Mesendoderm (in vitro differentiated cells): ENCODE measurements around the gene MACF1.
"Not testable (repeated sequence)": the region's sequence is repeated elsewhere in the genome, so short reads cannot be mapped to it uniquely, and the experiment has no call there.

Source experiments
- DNase-seq: peaks from one replicate; pipeline ENCODE4 v3.0.0; 2013
- H2AK5ac ChIP-seq: 2 replicates; pipeline ENCODE4 v1.6.1; 2013; ENCODE audit warnings: low read length, inconsistent platforms
- H2BK120ac ChIP-seq: 2 replicates; pipeline ENCODE4 v1.6.1; 2013; ENCODE audit warnings: low read depth, mild to moderate bottlenecking, low read length, moderate library complexity, mixed read lengths
- H2BK15ac ChIP-seq: replicated peaks from 2 replicates; pipeline ENCODE4 v1.6.1; 2013; ENCODE audit warnings: low read depth, mild to moderate bottlenecking, moderate library complexity
- H2BK5ac ChIP-seq: 2 replicates; pipeline ENCODE4 v1.6.1; 2013; ENCODE audit warnings: low read length, inconsistent platforms
- H3K18ac ChIP-seq: 2 replicates; pipeline ENCODE4 v1.6.1; 2013; ENCODE audit warnings: mild to moderate bottlenecking, low read length, mixed read lengths
- H3K23ac ChIP-seq: one replicate; pipeline ENCODE4 v1.6.1; 2013; ENCODE audit warnings: low read length
- H3K27ac ChIP-seq: 2 replicates; pipeline ENCODE4 v1.5.1; 2013; ENCODE audit warnings: low read depth, mild to moderate bottlenecking, inconsistent platforms, low read length, moderate library complexity
- H3K27me3 ChIP-seq: 2 replicates; pipeline ENCODE4 v1.6.1; 2013; ENCODE audit warnings: low read length, control low read depth, mild to moderate bottlenecking, inconsistent platforms; ENCODE audit not compliant: insufficient read depth, poor library complexity
- H3K36me3 ChIP-seq: 2 replicates; pipeline ENCODE4 v1.6.1; 2013; ENCODE audit warnings: low read length, inconsistent platforms; ENCODE audit not compliant: control insufficient read depth, insufficient read depth
- H3K4ac ChIP-seq: one replicate; pipeline ENCODE4 v1.6.1; 2013; ENCODE audit warnings: low read depth, mild to moderate bottlenecking, low read length, moderate library complexity
- H3K4me1 ChIP-seq: 2 replicates; pipeline ENCODE4 v1.6.1; 2013; ENCODE audit warnings: low read depth, low read length, inconsistent platforms; ENCODE audit not compliant: control insufficient read depth
- H3K4me2 ChIP-seq: 2 replicates; pipeline ENCODE4 v1.6.1; 2013; ENCODE audit warnings: low read length
- H3K4me3 ChIP-seq: 2 replicates; pipeline ENCODE4 v1.5.1; 2013; ENCODE audit warnings: mild to moderate bottlenecking, low read length
- H3K56ac ChIP-seq: one replicate; pipeline ENCODE4 v1.6.1; 2013; ENCODE audit warnings: low read length
- H3K79me1 ChIP-seq: 2 replicates; pipeline ENCODE4 v1.6.1; 2013; ENCODE audit warnings: low read length, inconsistent platforms
- H3K79me2 ChIP-seq: 2 replicates; pipeline ENCODE4 v1.6.1; 2013; ENCODE audit warnings: mild to moderate bottlenecking, low read length; ENCODE audit not compliant: control insufficient read depth, insufficient read depth
- H3K9ac ChIP-seq: 2 replicates; pipeline ENCODE4 v1.6.1; 2013; ENCODE audit warnings: low read length, inconsistent platforms
- H4K5ac ChIP-seq: one replicate; pipeline ENCODE4 v1.6.1; 2013; ENCODE audit warnings: low read length
- H4K8ac ChIP-seq: one replicate; pipeline ENCODE4 v1.6.1; 2013; ENCODE audit warnings: low read depth, mild to moderate bottlenecking, control low read depth, low read length, moderate library complexity
- WGBS: extraction: QIAGEN DNeasy Blood & Tissue Kit; methylation state at CpG from one replicate; pipeline ENCODE4 v1.1.7; 2013; ENCODE audit warnings: low lambda C conversion rate, missing lambda C conversion rate; ENCODE audit not compliant: insufficient coverage; ENCODE audit errors: extremely low coverage; 5-methylcytosine and 5-hydroxymethylcytosine counted together

Gene MACF1

DNA sequence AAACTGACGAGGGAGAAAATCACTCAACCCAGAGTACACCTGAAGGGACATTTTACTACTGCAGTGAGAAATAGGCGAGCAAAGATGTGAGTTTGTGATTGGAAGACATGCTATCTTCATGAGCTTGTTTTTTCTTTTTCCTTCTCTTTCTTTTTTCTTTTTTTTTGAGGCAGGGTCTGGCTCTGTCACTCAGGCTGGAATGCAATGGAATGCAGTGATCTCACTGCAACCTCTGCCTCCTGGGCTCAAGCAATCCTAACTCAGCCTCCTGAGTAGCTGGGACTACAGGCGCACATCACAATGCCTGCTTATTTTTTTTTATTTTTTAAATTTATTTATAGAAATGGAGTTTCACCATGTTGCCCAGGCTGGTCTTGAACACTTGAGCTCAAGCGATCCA lies 312.3 kb downstream of the MACF1 start:
- not testable (repeated sequence) for H3K4me2 ChIP-seq, H3K27ac ChIP-seq, H3K4me1 ChIP-seq, H2BK5ac ChIP-seq, H3K4me3 ChIP-seq, H2AK5ac ChIP-seq, H3K79me1 ChIP-seq, H3K18ac ChIP-seq, H4K8ac ChIP-seq, H2BK15ac ChIP-seq, H4K5ac ChIP-seq, H3K4ac ChIP-seq, H3K79me2 ChIP-seq, H3K23ac ChIP-seq, H2BK120ac ChIP-seq, H3K56ac ChIP-seq, H3K36me3 ChIP-seq, H3K9ac ChIP-seq, H3K27me3 ChIP-seq
- DNase-seq = peak; percentile 65
- no CpG with 5 or more reads among the region's 4 CpGs for WGBS

DNA sequence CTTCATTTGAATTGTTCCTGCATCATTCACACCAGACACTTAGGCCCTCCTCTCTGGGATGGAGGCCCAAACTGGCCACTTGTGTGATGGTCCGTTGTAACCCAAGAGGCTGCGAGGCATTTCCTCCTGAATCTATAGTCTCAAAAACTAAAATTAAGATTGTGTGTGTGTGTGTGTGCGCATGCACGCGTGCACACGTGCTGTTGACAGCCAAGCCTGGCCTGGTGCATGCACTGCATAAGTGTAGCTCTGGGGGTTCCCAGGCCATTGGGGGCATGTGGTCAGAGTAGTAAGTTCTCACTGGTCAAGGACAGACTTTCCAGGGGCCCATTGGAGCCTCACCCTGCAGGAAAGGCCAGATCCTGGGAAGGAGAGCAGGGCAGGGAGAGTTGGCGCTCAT lies 313.4 kb downstream of the MACF1 start:
- WGBS = no CpG with 5 or more reads among the region's 7 CpGs
- not testable (repeated sequence) for H3K27me3 ChIP-seq, H3K4me2 ChIP-seq, H3K18ac ChIP-seq, H3K9ac ChIP-seq, H2AK5ac ChIP-seq, DNase-seq, H2BK15ac ChIP-seq, H3K4me1 ChIP-seq, H3K27ac ChIP-seq, H2BK120ac ChIP-seq, H3K56ac ChIP-seq, H3K36me3 ChIP-seq, H3K23ac ChIP-seq, H3K4ac ChIP-seq, H2BK5ac ChIP-seq, H3K4me3 ChIP-seq, H4K5ac ChIP-seq, H3K79me2 ChIP-seq, H3K79me1 ChIP-seq, H4K8ac ChIP-seq

DNA sequence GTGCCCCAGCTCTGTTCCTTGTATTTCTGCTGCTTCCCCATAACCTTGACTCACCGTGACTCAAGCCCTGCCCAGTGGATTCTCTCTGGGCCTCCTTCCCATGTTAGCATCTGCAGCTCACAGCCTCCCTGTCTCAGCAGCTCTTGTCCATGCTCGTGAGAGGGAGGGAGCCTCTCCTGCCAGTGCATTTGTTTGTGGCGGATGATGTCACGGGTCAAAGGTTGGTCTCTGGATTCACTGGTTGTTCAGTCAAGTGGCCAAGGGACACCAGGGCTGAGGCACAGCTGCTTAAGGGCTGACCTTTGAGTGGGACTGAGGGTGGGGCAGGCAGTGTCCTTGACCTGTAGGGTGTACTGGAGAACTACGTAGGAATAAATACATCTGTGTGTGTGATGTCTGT lies 314.9 kb downstream of the MACF1 start:
- H2BK15ac ChIP-seq, H4K8ac ChIP-seq, DNase-seq, H3K27ac ChIP-seq, H4K5ac ChIP-seq, H2BK5ac ChIP-seq, H3K79me1 ChIP-seq, H3K27me3 ChIP-seq, H3K9ac ChIP-seq, H3K36me3 ChIP-seq, H3K18ac ChIP-seq, H3K79me2 ChIP-seq, H3K4ac ChIP-seq, H2AK5ac ChIP-seq, H3K4me1 ChIP-seq, H3K56ac ChIP-seq, H2BK120ac ChIP-seq, H3K4me2 ChIP-seq, H3K4me3 ChIP-seq, H3K23ac ChIP-seq: not testable (repeated sequence)
- no CpG with 5 or more reads among the region's 5 CpGs for whole genome bisulfite sequencing

GRCh38 chr1:39522221-39522620 lies 317.7 kb downstream of the MACF1 start:
- H2AK5ac ChIP-seq, H3K23ac ChIP-seq, H3K27me3 ChIP-seq, H2BK5ac ChIP-seq, H2BK120ac ChIP-seq, H3K4ac ChIP-seq, H4K8ac ChIP-seq, H3K27ac ChIP-seq, H3K4me1 ChIP-seq, H3K79me2 ChIP-seq, H4K5ac ChIP-seq, H3K4me3 ChIP-seq, H3K56ac ChIP-seq, H3K18ac ChIP-seq, H3K79me1 ChIP-seq, H3K4me2 ChIP-seq, H3K9ac ChIP-seq, DNase-seq, H3K36me3 ChIP-seq, H2BK15ac ChIP-seq: not testable (repeated sequence)
- WGBS = no CpG with 5 or more reads among the region's 10 CpGs

- Histone ChIP-seq H3K36me3 (no peaks in the 10 kb centered on the region), H3K56ac (no peak overlapping the region), H3K79me1 (no peaks in the 10 kb centered on the region), H3K18ac (no peak overlapping the region), H3K4me1 (no peaks in the 10 kb centered on the region), H3K23ac (no peak overlapping the region), H3K4me3 (no peak overlapping the region), H2BK5ac (no peak overlapping the region), H2BK15ac (no peak overlapping the region), H3K27me3 (no peaks in the 10 kb centered on the region), H3K27ac (no peak overlapping the region), H3K4ac (no peak overlapping the region), H3K4me2 (no peak overlapping the region), H3K9ac (no peak overlapping the region), H4K5ac (no peak overlapping the region), H2BK120ac (no peak overlapping the region), H2AK5ac (no peak overlapping the region), H4K8ac (no peak overlapping the region), H3K79me2 (no peaks in the 10 kb centered on the region)
- WGBS = no CpG with 5 or more reads among the region's 29 CpGs
- DNase-seq = no peak
Observed at GRCh38 chr1:39522661-39523567, 318.4 kb downstream of the MACF1 start.

DNA sequence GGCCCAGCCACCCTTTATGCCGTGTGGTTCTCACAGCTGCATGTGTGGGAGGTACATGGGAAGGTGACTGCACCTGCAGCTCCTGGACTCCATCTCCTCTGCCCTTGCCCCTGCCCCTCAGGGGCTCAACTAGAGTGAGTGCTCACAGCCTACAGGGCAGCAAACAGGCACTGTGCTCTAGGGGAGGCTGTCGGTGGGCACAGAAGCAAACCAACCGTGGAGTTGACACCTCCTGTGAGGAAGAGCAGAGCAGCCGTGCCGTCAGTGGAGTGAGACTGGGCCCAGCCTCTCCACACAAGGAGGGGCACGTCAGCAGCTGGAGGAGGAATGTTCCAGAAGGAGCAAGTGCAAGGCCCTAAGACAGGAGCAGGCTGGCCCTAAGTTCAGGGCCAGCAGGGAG lies 319.7 kb downstream of the MACF1 start:
- Histone ChIP-seq H3K4me1 (no peaks in the 10 kb centered on the region), H3K23ac (no peak overlapping the region), H3K56ac (no peak overlapping the region), H3K9ac (no peak overlapping the region), H2BK15ac (no peak overlapping the region), H3K79me1 (no peaks in the 10 kb centered on the region), H4K5ac (no peak overlapping the region), H3K4ac (no peak overlapping the region), H3K27ac (no peak overlapping the region), H3K4me3 (no peak overlapping the region), H2BK120ac (no peak overlapping the region), H4K8ac (no peak overlapping the region), H2AK5ac (no peak overlapping the region), H2BK5ac (no peak overlapping the region), H3K36me3 (no peaks in the 10 kb centered on the region), H3K79me2 (no peaks in the 10 kb centered on the region), H3K18ac (no peak overlapping the region), H3K4me2 (no peak overlapping the region), H3K27me3 (no peaks in the 10 kb centered on the region)
- no peak for DNase-seq
- no CpG with 5 or more reads among the region's 6 CpGs for WGBS
